DMS79 (cell line): ENCODE results near the gene GLG1.

Experiments used
- DNase-seq: peaks from one replicate; lab custom pipeline; 2025; lab: John Stamatoyannopoulos, UW

GLG1 gene

GRCh38 chr16:74472540-74472939 lies 134.4 kb downstream of the GLG1 start:
- DNase-seq = no peak

- no peak for DNase-seq
These were observed 134.9 kb downstream of the GLG1 start for GRCh38 chr16:74472010-74472409.

GRCh38 chr16:74469946-74470478 lies 136.9 kb downstream of the GLG1 start:
- DNase-seq = no peak

- no peak for DNase-seq
These were observed 137.9 kb downstream of the GLG1 start for GRCh38 chr16:74468807-74469525.

- DNase-seq = no peak
These were observed 140.0 kb downstream of the GLG1 start for GRCh38 chr16:74466872-74467271.

- no peak for DNase-seq
These were observed 140.8 kb downstream of the GLG1 start for GRCh38 chr16:74465851-74466685.

GRCh38 chr16:74465281-74465680 lies 141.6 kb downstream of the GLG1 start:
- no peak for DNase-seq

GRCh38 chr16:74463888-74464287 lies 143.0 kb downstream of the GLG1 start:
- DNase-seq = no peak

- DNase-seq = no peak
These were observed 144.6 kb downstream of the GLG1 start for GRCh38 chr16:74462361-74462760.

- no peak for DNase-seq
These were observed 145.1 kb downstream of the GLG1 start for GRCh38 chr16:74461826-74462225.

- DNase-seq = no peak
These were observed 146.4 kb downstream of the GLG1 start for GRCh38 chr16:74460542-74460941.

GRCh38 chr16:74456290-74456625 lies 150.7 kb downstream of the GLG1 start:
- no peak for DNase-seq

GRCh38 chr16:74455619-74456289 lies 151.2 kb downstream of the GLG1 start:
- no peak for DNase-seq

GRCh38 chr16:74455213-74455612 lies 151.7 kb downstream of the GLG1 start:
- DNase-seq = no peak

- no peak for DNase-seq
These were observed 154.8 kb downstream of the GLG1 start for GRCh38 chr16:74451951-74452758.

- no peak for DNase-seq
These were observed 155.8 kb downstream of the GLG1 start for GRCh38 chr16:74450967-74451760.

GRCh38 chr16:74450236-74450635 lies 156.7 kb downstream of the GLG1 start:
- DNase-seq = no peak

GRCh38 chr16:74449470-74449869 lies 157.4 kb downstream of the GLG1 start:
- DNase-seq = no peak

- DNase-seq = no peak
These were observed 157.9 kb downstream of the GLG1 start for GRCh38 chr16:74448990-74449389.

- DNase-seq = no peak
These were observed 159.3 kb downstream of the GLG1 start for GRCh38 chr16:74447578-74447977.

GRCh38 chr16:74446866-74447265 lies 160.0 kb downstream of the GLG1 start:
- no peak for DNase-seq
